Activated CD8-positive, alpha-beta memory T cell treated with anti-CD3 and anti-CD28 coated beads for 4 hours (primary cell): ENCODE data around the gene RAX2.

Experiments
- DNase-seq, 2 donors: peaks; one replicate each; pipeline ENCODE4 v3.0.0-alpha.2; 2020; ENCODE audit warnings: low read depth in 2 of 2

Gene RAX2

GRCh38 chr19:3725640-3726310 is 46.3 kb downstream of the RAX2 start:
- DNase-seq = no peak

- no peak for DNase-seq
These were observed 46.9 kb downstream of the RAX2 start for GRCh38 chr19:3725121-3725520.

- no peak for DNase-seq
These were observed 48.1 kb downstream of the RAX2 start for GRCh38 chr19:3723883-3724282.

- DNase-seq = no peak
These were observed 48.9 kb downstream of the RAX2 start for GRCh38 chr19:3723110-3723488.

- DNase-seq = no peak
These were observed 49.5 kb downstream of the RAX2 start for GRCh38 chr19:3722443-3723109.

DNA sequence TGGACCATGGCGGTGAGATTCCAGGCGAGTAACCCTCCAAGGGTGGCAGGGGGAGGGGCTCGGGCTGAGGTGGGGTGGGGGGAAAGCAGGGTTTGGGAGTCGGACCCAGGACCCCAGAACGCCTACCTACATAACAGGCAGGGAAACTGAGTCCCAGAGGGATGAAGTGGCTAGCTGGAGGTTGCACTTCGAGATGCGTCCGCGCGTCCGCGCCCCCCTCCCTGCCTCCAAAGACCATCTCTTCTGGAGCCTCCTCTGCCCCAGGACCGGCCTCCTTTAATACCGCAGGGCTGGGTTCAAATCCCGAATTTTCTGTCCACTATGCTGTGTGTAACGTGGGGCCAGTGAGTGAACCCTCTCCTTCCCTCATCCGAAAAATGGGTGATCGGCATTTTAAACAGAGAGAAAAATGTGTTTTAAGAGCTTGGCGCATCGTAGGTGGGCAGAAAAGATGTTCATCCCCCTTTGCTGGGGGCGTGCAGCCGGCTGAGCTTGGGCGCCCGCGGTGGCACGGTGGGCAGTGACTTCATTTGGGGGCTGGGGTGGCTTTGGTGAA is 50.1 kb downstream of the RAX2 start:
- DNase-seq = no peak

GRCh38 chr19:3721131-3721886 is 50.7 kb downstream of the RAX2 start:
- DNase-seq = peak; percentile 62 to 70

- DNase-seq = no peak
These were observed 51.6 kb downstream of the RAX2 start for GRCh38 chr19:3720349-3720917.

DNA sequence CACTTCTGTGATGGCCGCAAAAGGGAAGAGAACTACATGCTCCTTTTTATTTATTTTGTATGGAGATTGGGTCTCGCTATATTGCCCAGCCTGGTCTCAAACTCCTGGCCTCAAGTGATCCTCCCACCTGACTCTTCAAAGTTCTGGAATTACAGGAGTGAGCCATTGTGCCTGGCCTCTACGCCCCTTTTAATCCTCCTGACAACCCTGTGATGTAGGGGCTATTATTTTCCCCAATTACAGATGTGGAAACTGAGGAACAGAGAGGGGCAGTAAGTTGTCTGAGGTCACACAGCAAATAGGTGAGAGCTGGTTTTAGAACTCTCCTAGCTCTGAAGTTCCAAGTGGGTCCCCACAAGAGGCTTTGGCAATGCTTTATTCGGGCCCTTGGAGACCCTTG is 52.2 kb downstream of the RAX2 start:
- DNase-seq = no peak
